ENCODE measurements around the gene TP53BP1. TPM values are rescaled to one million over a fixed set of nuclear protein-coding genes. Genes with fewer than 3 reads are reported as not detected.

TP53BP1 gene
- total and polyA plus RNA-seq, 4 donors = 2.7 to 12.0 (median 7.3) TPM

DNA sequence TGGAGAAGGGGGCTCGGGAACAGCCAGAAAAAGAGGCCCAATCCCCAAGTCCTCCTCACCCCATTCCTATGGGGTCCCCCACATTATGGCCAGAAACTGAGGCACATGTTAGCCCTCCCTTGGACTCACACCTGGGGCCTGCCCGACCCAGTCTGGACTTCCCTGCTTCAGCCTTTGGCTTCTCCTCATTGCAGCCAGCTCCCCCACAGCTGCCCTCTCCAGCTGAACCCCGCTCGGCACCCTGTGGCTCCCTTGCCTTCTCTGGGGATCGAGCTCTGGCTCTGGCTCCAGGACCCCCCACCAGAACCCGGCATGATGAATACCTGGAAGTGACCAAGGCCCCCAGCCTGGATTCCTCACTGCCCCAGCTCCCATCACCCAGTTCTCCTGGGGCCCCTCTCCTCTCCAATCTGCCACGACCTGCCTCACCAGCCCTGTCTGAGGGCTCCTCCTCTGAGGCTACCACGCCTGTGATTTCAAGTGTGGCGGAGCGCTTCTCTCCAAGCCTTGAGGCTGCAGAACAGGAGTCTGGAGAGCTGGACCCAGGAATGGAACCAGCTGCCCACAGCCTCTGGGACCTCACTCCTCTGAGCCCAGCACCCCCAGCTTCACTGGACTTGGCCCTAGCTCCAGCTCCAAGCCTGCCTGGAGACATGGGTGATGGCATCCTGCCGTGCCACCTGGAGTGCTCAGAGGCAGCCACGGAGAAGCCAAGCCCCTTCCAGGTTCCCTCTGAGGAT lies 35.0 kb upstream of the TP53BP1 start:
- no peaks in the 10 kb centered on the region for H3K36me3 ChIP-seq (ENCODE audit: control insufficient read depth in 4 of 4, insufficient read depth in 3 of 4, low read depth in 1 of 4, low read length in 3 of 4)
- H3K4me3 ChIP-seq (ENCODE audit: low read depth in 1 of 3, low read length in 3 of 3) = no peak overlapping the region
- no peaks in the 10 kb centered on the region for H3K9me3 ChIP-seq (ENCODE audit: control insufficient read depth in 4 of 4, low read length in 3 of 4)
- no peaks in the 10 kb centered on the region for H3K27me3 ChIP-seq (ENCODE audit: control insufficient read depth in 4 of 4, insufficient read depth in 4 of 4, low read length in 3 of 4)
- TF ChIP-seq RXRA (IDR thresholded peaks at IDR 0.05) = no peak
- no peak for TF ChIP-seq REST (IDR thresholded peaks at IDR 0.05)
- TF ChIP-seq RAD21 (IDR thresholded peaks at IDR 0.05) = no peak
- no peak for TF ChIP-seq GABPA (IDR thresholded peaks at IDR 0.05 in 1 of 2, conservative IDR thresholded peaks at IDR 0.05 in 1 of 2)
- no peak for TF ChIP-seq FOXA2 (IDR thresholded peaks at IDR 0.05)
- TF ChIP-seq ZBTB33 (IDR thresholded peaks at IDR 0.05) = no peak
- TF ChIP-seq FOXA1 (IDR thresholded peaks at IDR 0.05) = no peak
- TF ChIP-seq HNF4G (IDR thresholded peaks at IDR 0.05) = no peak
- TF ChIP-seq SP1 (IDR thresholded peaks at IDR 0.05) = no peak
- no peak for TF ChIP-seq MAX (IDR thresholded peaks at IDR 0.05)
- TF ChIP-seq, protein P1, sequence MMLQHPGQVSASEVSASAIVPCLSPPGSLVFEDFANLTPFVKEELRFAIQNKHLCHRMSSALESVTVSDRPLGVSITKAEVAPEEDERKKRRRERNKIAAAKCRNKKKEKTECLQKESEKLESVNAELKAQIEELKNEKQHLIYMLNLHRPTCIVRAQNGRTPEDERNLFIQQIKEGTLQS (IDR thresholded peaks at IDR 0.05) = no peak
- WGBS = 88% methylated on average over 12 of the region's 12 CpGs
- no peaks in the 10 kb centered on the region for H3K4me1 ChIP-seq (ENCODE audit: control insufficient read depth in 4 of 4, insufficient read depth in 4 of 4, low read length in 3 of 4)
- H3K9ac ChIP-seq (ENCODE audit: low read depth in 1 of 2, low read length in 2 of 2) = no peak overlapping the region
- no peak overlapping the region for H3K27ac ChIP-seq (ENCODE audit: low read depth in 1 of 2, low read length in 2 of 2)
- DNase-seq (ENCODE audit: low spot score) = no peak

GRCh38 chr15:43527016-43527801 lies 34.3 kb upstream of the TP53BP1 start:
- no peaks in the 10 kb centered on the region for H3K4me1 ChIP-seq (ENCODE audit: control insufficient read depth in 4 of 4, insufficient read depth in 4 of 4, low read length in 3 of 4)
- no peaks in the 10 kb centered on the region for H3K36me3 ChIP-seq (ENCODE audit: control insufficient read depth in 4 of 4, insufficient read depth in 3 of 4, low read depth in 1 of 4, low read length in 3 of 4)
- no peak for TF ChIP-seq RXRA (IDR thresholded peaks at IDR 0.05)
- H3K27me3 ChIP-seq (ENCODE audit: control insufficient read depth in 4 of 4, insufficient read depth in 4 of 4, low read length in 3 of 4) = no peaks in the 10 kb centered on the region
- WGBS = 81% methylated on average over 9 of the region's 9 CpGs
- no peak overlapping the region for H3K9ac ChIP-seq (ENCODE audit: low read depth in 1 of 2, low read length in 2 of 2)
- H3K4me3 ChIP-seq (ENCODE audit: low read depth in 1 of 3, low read length in 3 of 3) = no peak overlapping the region
- H3K9me3 ChIP-seq (ENCODE audit: control insufficient read depth in 4 of 4, low read length in 3 of 4) = no peaks in the 10 kb centered on the region
- H3K27ac ChIP-seq (ENCODE audit: low read depth in 1 of 2, low read length in 2 of 2) = no peak overlapping the region
- DNase-seq (ENCODE audit: low spot score) = no peak
